GM12878 (cell line): Measurements from ENCODE around the gene PARM1. TPM values are rescaled to one million over a fixed set of nuclear protein-coding genes. Genes with fewer than 3 reads are reported as not detected.
A peak's percentile ranks its signal among the peaks of the same experiment; 100 is the strongest.

Experiments used
- ATAC-seq: fragments of 200-7000 bp; cut with Tn5 transposase; 3 replicates; pipeline ENCODE4 v1.9.1; 2020; ENCODE audit warnings: mild to moderate bottlenecking, moderate library complexity
- BruUV-seq: library from RNA; stranded (reverse); fragments of 400-500 nt; replicated peaks from 2 replicates; lab custom pipeline; 2021; lab: Mats Ljungman, UMichigan
- CTCF ChIA-PET: fragments of 300-600 bp; sonication (Branson Sonifier 250); formaldehyde crosslinking; extraction: SDS; loops from one replicate; lab custom pipeline; 2021; ENCODE audit warnings: inconsistent platforms; lab: Yijun Ruan, JAX
- POLR2A ChIA-PET: fragments of 350-600 bp; formaldehyde crosslinking; extraction: SDS; loops from one replicate; lab custom pipeline; 2021; ENCODE audit warnings: inconsistent platforms; lab: Charles Lee
- RAD21 ChIA-PET: fragments of 300-600 bp; sonication (Branson Sonifier 250); formaldehyde crosslinking; loops from one replicate; lab custom pipeline; 2023; ENCODE audit warnings: antibody characterized with exemption; ENCODE audit not compliant: unreplicated experiment; lab: Charles Lee
- SMC1A ChIA-PET: fragments of 300-600 bp; sonication (Branson Sonifier 250); formaldehyde crosslinking; loops from one replicate; lab custom pipeline; 2023; ENCODE audit not compliant: unreplicated experiment, uncharacterized antibody; lab: Charles Lee
- DNase-seq: peaks from one replicate; pipeline ENCODE4 v3.0.0-alpha.2; 2011; ENCODE audit warnings: low read depth, low spot score
- FAIRE-seq: peaks from 3 replicates; lab custom pipeline; 2011; peaks lifted over from hg19 to GRCh38; lab: Jason Lieb, UNC
- H2AFZ ChIP-seq: 2 replicates; pipeline ENCODE4 v1.6.0; 2011; ENCODE audit warnings: low read depth, low read length, control low read depth; ENCODE audit not compliant: control insufficient read depth
- H3K27ac ChIP-seq: 2 replicates; pipeline ENCODE4 v1.5.1; 2011; ENCODE audit warnings: control low read depth; ENCODE audit not compliant: control insufficient read depth, insufficient read depth
- H3K27me3 ChIP-seq, 2 experiments: replicated peaks in 1 of 2; 2 replicates each; pipeline versions ENCODE4 v1.6.0 to v1.6.1; 2011; ENCODE audit warnings: low read length in 1 of 2; ENCODE audit not compliant: control insufficient read depth in 2 of 2, insufficient read depth in 2 of 2
- H3K36me3 ChIP-seq, 2 experiments: 2 replicates each; pipeline ENCODE4 v1.5.1; 2011; ENCODE audit warnings: low read length in 1 of 2; ENCODE audit not compliant: control insufficient read depth in 2 of 2, insufficient read depth in 2 of 2
- H3K4me1 ChIP-seq: 2 replicates; pipeline ENCODE4 v1.6.1; 2011; ENCODE audit warnings: mild to moderate bottlenecking, low read length, moderate library complexity, mixed read lengths; ENCODE audit not compliant: control insufficient read depth, insufficient read depth
- H3K4me2 ChIP-seq: 2 replicates; pipeline ENCODE4 v1.6.0; 2011; ENCODE audit warnings: control low read depth; ENCODE audit not compliant: control insufficient read depth, insufficient read depth
- H3K4me3 ChIP-seq: fragments of 200-600 bp; sonication (generic); 2 replicates; pipeline ENCODE4 v1.5.1; 2016
- H3K79me2 ChIP-seq: 2 replicates; pipeline ENCODE4 v1.6.0; 2011; ENCODE audit warnings: low read length; ENCODE audit not compliant: control insufficient read depth, insufficient read depth
- H3K9ac ChIP-seq: 2 replicates; pipeline ENCODE4 v1.8.0; 2011; ENCODE audit warnings: low read length, control low read depth, mixed read lengths; ENCODE audit not compliant: control insufficient read depth, insufficient read depth
- H3K9me3 ChIP-seq: replicated peaks from 3 replicates; pipeline ENCODE4 v1.5.1; 2011; ENCODE audit warnings: mild to moderate bottlenecking, low read length; ENCODE audit not compliant: control insufficient read depth, insufficient read depth
- H4K20me1 ChIP-seq: 2 replicates; pipeline ENCODE4 v1.6.0; 2011; ENCODE audit not compliant: control insufficient read depth, insufficient read depth
- CBX3 ChIP-seq: fragments of 200-600 bp; sonication (generic); IDR thresholded peaks from 2 replicates; pipeline ENCODE4 v1.6.1; 2016; ENCODE audit warnings: low read depth, borderline replicate concordance
- CHD1 ChIP-seq: IDR thresholded peaks from 2 replicates; pipeline ENCODE4 v1.6.1; 2012; ENCODE audit warnings: low read depth, low read length, improper control_type of control experiment
- CREB1 ChIP-seq: IDR thresholded peaks from 2 replicates; pipeline ENCODE4 v1.6.1; 2012; ENCODE audit warnings: low read depth, mild to moderate bottlenecking, inconsistent platforms
- CREM ChIP-seq: IDR thresholded peaks from 2 replicates; pipeline ENCODE4 v1.6.1; 2014; ENCODE audit warnings: antibody characterized with exemption, low read depth
- EED ChIP-seq: sonication (generic); IDR thresholded peaks from 2 replicates; pipeline ENCODE4 v1.6.1; 2016; ENCODE audit warnings: antibody characterized with exemption, low read depth
- FOXM1 ChIP-seq: IDR thresholded peaks from 2 replicates; pipeline ENCODE4 v1.6.1; 2012; ENCODE audit warnings: low read depth, mild to moderate bottlenecking, inconsistent platforms, low read length, moderate library complexity
- KDM1A ChIP-seq: fragments of 200-600 bp; sonication (generic); IDR thresholded peaks from 2 replicates; pipeline ENCODE4 v1.6.1; 2016; ENCODE audit warnings: borderline replicate concordance
- LARP7 ChIP-seq: fragments of 450-650 bp; IDR thresholded peaks from 2 replicates; pipeline ENCODE4 v1.6.1; 2017; ENCODE audit warnings: mild to moderate bottlenecking
- MLLT1 ChIP-seq: fragments of 450-650 bp; IDR thresholded peaks from 2 replicates; pipeline ENCODE4 v1.6.1; 2016; ENCODE audit warnings: mild to moderate bottlenecking
- NFXL1 ChIP-seq: fragments of 450-650 bp; IDR thresholded peaks from 2 replicates; pipeline ENCODE4 v1.6.1; 2017; ENCODE audit warnings: antibody characterized with exemption, mild to moderate bottlenecking, borderline replicate concordance
- RAD51 ChIP-seq: fragments of 450-650 bp; IDR thresholded peaks from 2 replicates; pipeline ENCODE4 v1.6.1; 2016; ENCODE audit warnings: moderate library complexity, mild to moderate bottlenecking, inconsistent platforms
- RELA ChIP-seq: fragments of 450-650 bp; IDR thresholded peaks from 2 replicates; pipeline ENCODE4 v1.8.0; 2014; ENCODE audit warnings: borderline replicate concordance; ENCODE audit not compliant: partially characterized antibody
- RELB ChIP-seq: fragments of 450-650 bp; IDR thresholded peaks from 2 replicates; pipeline ENCODE4 v1.6.1; 2017; ENCODE audit warnings: low read depth, mild to moderate bottlenecking, moderate library complexity
- SMARCA5 ChIP-seq: fragments of 450-650 bp; IDR thresholded peaks from 2 replicates; pipeline ENCODE4 v1.6.1; 2017; ENCODE audit warnings: mild to moderate bottlenecking
- ZNF687 ChIP-seq: fragments of 450-650 bp; IDR thresholded peaks from 2 replicates; pipeline ENCODE4 v1.6.1; 2017; ENCODE audit warnings: mild to moderate bottlenecking, moderate library complexity
- WGBS: methylation state at CpG from one replicate; pipeline ENCODE4 v1.1.6; 2016; ENCODE audit warnings: low lambda C conversion rate; ENCODE audit not compliant: insufficient replicate concordance, insufficient coverage; ENCODE audit errors: missing lambda C conversion rate; 5-methylcytosine and 5-hydroxymethylcytosine counted together
- in situ Hi-C: fragments of 300-500 bp; cut with MboI; formaldehyde crosslinking; loops from 9 replicates; pipeline ENCODE4 v1.14.3; 2018; ENCODE audit warnings: mixed read lengths
- intact Hi-C: fragments of 100-400 bp; cut with micrococcal nuclease; formaldehyde crosslinking; loops from one replicate; pipeline ENCODE4 v1.14.2; 2022; ENCODE audit not compliant: unreplicated experiment
- polyA plus RNA-seq, 11 experiments: library from polyadenylated mRNA; depleted of rRNA in 4 of 11; unstranded in 6 of 11; stranded (reverse) in 5 of 11; fragments of >200 nt; fragmentation: Nextera tagmentation in 4 of 11; fragmentation: Illumina TruSeq in 1 of 11; extraction: Ambion mirVana in 4 of 11; extraction: Trizol in 1 of 11; gene quantifications; 1 replicate in 1 of 11; 2 replicates in 10 of 11; pipeline versions ENCODE4 v1.2.1 to v1.2.3, GENCODE V29; 2011 to 2016; ENCODE audit warnings: inconsistent platforms in 2 of 11, missing spikeins in 2 of 11, low read depth in 1 of 11
- total RNA-seq, 4 experiments: library from RNA; depleted of rRNA in 3 of 4; stranded (reverse); fragments of >200 nt in 3 of 4; fragmentation: Illumina TruSeq in 1 of 4; extraction: Trizol in 1 of 4; gene quantifications; 2 replicates each; pipeline versions ENCODE4 v1.2.1 to v1.2.3, GENCODE V29; 2013 to 2021
- TF ChIP-seq, protein P1 (sequence below): fragments of 450-650 bp; IDR thresholded peaks from 2 replicates; pipeline ENCODE4 v1.6.1; 2017; ENCODE audit warnings: borderline replicate concordance

Gene PARM1
- total and polyA plus RNA-seq, 10 of the 15 experiments (the other 5 are each of a cell fraction or from before 2014, with no cell fraction given), result 13.9 to 56.2 (median 41.3) TPM

DNA sequence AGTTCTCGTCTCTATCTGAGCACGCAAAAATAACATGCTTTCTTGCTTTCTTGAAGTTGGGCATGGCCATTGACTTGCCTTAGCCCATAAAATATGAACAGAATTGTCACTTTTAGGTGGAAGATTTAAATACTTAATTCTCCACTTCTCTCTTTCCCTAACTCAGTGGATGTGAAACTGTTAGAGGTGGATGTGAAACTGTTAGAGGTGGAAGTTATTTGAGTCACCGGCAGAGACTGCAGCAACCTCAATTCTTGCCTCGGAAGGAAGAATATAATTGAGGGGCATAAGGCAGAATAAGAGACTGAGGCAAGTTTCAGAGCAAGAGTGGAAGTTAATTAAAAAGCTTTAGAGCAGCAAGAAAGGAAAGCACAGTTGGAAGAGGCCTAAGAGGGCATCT lies 2.8 kb upstream of the PARM1 start (continued):
- TF ChIP-seq SMARCA5, result no peak
- TF ChIP-seq FOXM1, result peak; percentile 72
- TF ChIP-seq, protein P1, sequence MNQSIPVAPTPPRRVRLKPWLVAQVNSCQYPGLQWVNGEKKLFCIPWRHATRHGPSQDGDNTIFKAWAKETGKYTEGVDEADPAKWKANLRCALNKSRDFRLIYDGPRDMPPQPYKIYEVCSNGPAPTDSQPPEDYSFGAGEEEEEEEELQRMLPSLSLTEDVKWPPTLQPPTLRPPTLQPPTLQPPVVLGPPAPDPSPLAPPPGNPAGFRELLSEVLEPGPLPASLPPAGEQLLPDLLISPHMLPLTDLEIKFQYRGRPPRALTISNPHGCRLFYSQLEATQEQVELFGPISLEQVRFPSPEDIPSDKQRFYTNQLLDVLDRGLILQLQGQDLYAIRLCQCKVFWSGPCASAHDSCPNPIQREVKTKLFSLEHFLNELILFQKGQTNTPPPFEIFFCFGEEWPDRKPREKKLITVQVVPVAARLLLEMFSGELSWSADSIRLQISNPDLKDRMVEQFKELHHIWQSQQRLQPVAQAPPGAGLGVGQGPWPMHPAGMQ, result no peak
- no peak for TF ChIP-seq CBX3
- no peak for TF ChIP-seq NFXL1
- peak; percentile 67; the same call in 1 of the 2 replicates for TF ChIP-seq EED

DNA sequence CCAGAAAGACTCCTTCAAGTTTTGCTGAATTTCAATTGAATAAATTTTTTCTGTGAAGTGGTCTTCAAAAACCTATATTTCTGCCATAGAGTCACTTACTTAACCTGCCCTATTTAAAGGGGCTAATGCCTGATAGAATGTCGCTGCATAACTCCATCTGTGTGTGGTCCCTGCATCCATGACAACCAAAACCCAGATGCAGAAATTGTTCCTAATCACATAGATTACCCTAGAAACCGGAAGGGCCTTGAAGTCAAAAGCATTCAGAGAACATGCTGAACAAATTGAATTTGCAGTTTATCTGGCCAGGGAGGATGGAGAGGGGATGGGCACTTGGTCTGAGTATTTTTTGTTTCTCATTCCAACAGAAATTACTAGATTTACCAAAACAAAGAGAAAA lies 1.5 kb upstream of the PARM1 start:
- Histone ChIP-seq H3K36me3 (no peaks in the 10 kb centered on the region), H3K4me1 (peaks cover 10% of the 10 kb centered on the region), H3K4me3 (no peak overlapping the region), H3K27ac (no peak overlapping the region), H3K4me2 (no peak overlapping the region), H3K79me2 (peaks cover 6% of the 10 kb centered on the region), H4K20me1 (no peaks in the 10 kb centered on the region), H3K9me3 (no peaks in the 10 kb centered on the region), H3K9ac (no peak overlapping the region), H3K27me3 (peaks cover 0 to 3% of the 10 kb centered on the region in 2 experiments; a peak in 2 of 4 replicates), H2AFZ (no peak overlapping the region)
- ChIA-PET RAD21 (interaction anchor here (0.8 to 5.6 kb wide), 4 partner anchors 11 to 358 kb away, joined by 3 to 37 read pairs (median 18); no protein-coding TSS in a partner anchor), CTCF (interaction anchor here (0.8 to 5.5 kb wide), 9 partner anchors 9 to 358 kb away, joined by 3 to 56 read pairs (median 3); no protein-coding TSS in a partner anchor), SMC1A (interaction anchor here (2.4 to 5.1 kb wide), 3 partner anchors 12 to 58 kb away, joined by 9 to 36 read pairs (median 25); no protein-coding TSS in a partner anchor), POLR2A (interaction anchor here (1.6 kb wide), 1 partner anchor 56 kb away, joined by 3 read pairs; no protein-coding TSS in a partner anchor)
- no peak for ATAC-seq
- no peak for FAIRE-seq
- 89% methylated on average over 2 of the region's 2 CpGs for WGBS
- BruUV-seq, result no TSS peak
- in situ Hi-C loops (loop anchor here (5.0 kb wide), 1 partner anchor 356 kb away; no protein-coding TSS in a partner anchor), intact Hi-C loops (loop anchor here (5.0 kb wide), 4 partner anchors 106 to 561 kb away; no protein-coding TSS in a partner anchor)
- no peak for DNase-seq
- TF ChIP-seq RAD51 (no peak), RELB (no peak), LARP7 (no peak), MLLT1 (no peak), CREB1 (no peak), RELA (no peak), CHD1 (no peak), CREM (no peak), ZNF687 (no peak), KDM1A (no peak)
